Stomach (tissue), 9 donors: Measurements from ENCODE around the gene VRK2. TPM values are rescaled to one million over a fixed set of nuclear protein-coding genes. Genes with fewer than 3 reads are reported as not detected.
A peak's percentile ranks its signal among the peaks of the same experiment; 100 is the strongest.

Experiments used
- DNase-seq, 2 donors: peaks; one replicate each; pipeline versions ENCODE4 v3.0.0 to v3.0.0-alpha.2; 2013 to 2019
- H3K27ac ChIP-seq, 5 donors: fragments of 200-600 bp in 4 of 5; sonication (generic) in 4 of 5; one replicate each; pipeline ENCODE4 v1.5.1; 2013 to 2019; ENCODE audit warnings: mild to moderate bottlenecking in 1 of 5, moderate library complexity in 1 of 5
- H3K27me3 ChIP-seq, 3 donors: fragments of 200-600 bp; sonication (generic); one replicate each; pipeline ENCODE4 v1.5.1; 2017 to 2019; ENCODE audit warnings: mixed run types in 1 of 3
- H3K36me3 ChIP-seq, 4 donors: fragments of 200-600 bp; sonication (generic); 1 replicate in 3 of 4; 2 replicates in 1 of 4; pipeline ENCODE4 v1.5.1; 2016 to 2019
- H3K4me1 ChIP-seq, 4 donors: fragments of 200-600 bp; sonication (generic); one replicate each; pipeline ENCODE4 v1.5.1; 2016 to 2019
- H3K4me3 ChIP-seq, 4 donors: fragments of 200-600 bp; sonication (generic) in 3 of 4; one replicate each; pipeline ENCODE4 v1.5.1; 2016 to 2019; ENCODE audit warnings: mild to moderate bottlenecking in 1 of 4
- H3K9me3 ChIP-seq, 4 donors: fragments of 200-600 bp; sonication (generic); one replicate each; pipeline ENCODE4 v1.5.1; 2016 to 2019
- CTCF ChIP-seq, 7 experiments: fragments of 450-650 bp in 4 of 7; fragments of 200-600 bp in 3 of 7; sonication (generic) in 3 of 7; IDR thresholded peaks; one replicate each; pipeline ENCODE4 v1.5.1; 2016 to 2019; ENCODE audit warnings: antibody characterized with exemption in 7 of 7, control low read depth in 2 of 7, mild to moderate bottlenecking in 1 of 7
- EP300 ChIP-seq: sonication (generic); formaldehyde crosslinking; IDR thresholded peaks from one replicate; pipeline ENCODE4 v1.6.1; 2017; ENCODE audit warnings: antibody characterized with exemption
- POLR2A ChIP-seq, 4 donors: fragments of 450-650 bp; IDR thresholded peaks; one replicate each; pipeline ENCODE4 v1.6.1; 2016; ENCODE audit warnings: antibody characterized with exemption in 4 of 4, control low read depth in 2 of 4, mild to moderate bottlenecking in 1 of 4, moderate library complexity in 1 of 4
- POLR2AphosphoS5 ChIP-seq, 3 donors: sonication (generic); formaldehyde crosslinking; IDR thresholded peaks; one replicate each; pipeline ENCODE4 v1.6.1; 2016; ENCODE audit warnings: antibody characterized with exemption in 3 of 3
- WGBS, 5 donors: extraction: QIAGEN DNeasy Blood & Tissue Kit in 3 of 5; methylation state at CpG; one replicate each; pipeline versions ENCODE4 v1.1.5 to v1.1.7; 2013 to 2018; 5-methylcytosine and 5-hydroxymethylcytosine counted together
- intact Hi-C: fragments of 100-400 bp; cut with DNase I; formaldehyde crosslinking; loops from one replicate; pipeline ENCODE4 v1.15.1; 2023; ENCODE audit warnings: low total_unique reads
- polyA plus RNA-seq, 3 donors: library from polyadenylated mRNA; stranded (reverse); fragments of 200-250 nt; gene quantifications; one replicate each; pipeline ENCODE4 v1.2.3, GENCODE V29; 2013
- total RNA-seq, 5 donors: library from RNA; depleted of rRNA; stranded (reverse); fragments of >200 nt; gene quantifications; one replicate each; pipeline versions ENCODE4 v1.1.0 to v1.2.3, GENCODE V29; 2014 to 2016
- donor health status: healthy with polysubstance abuse.
- donor health status: Bipolar disorder and iron deficiency.
- donor health status: healthy.

VRK2 gene
- total and polyA plus RNA-seq, 8 donors = 10.0 to 29.9 (median 14.4) TPM

GRCh38 chr2:58155160-58155778 lies 108.7 kb downstream of the VRK2 start:
- peaks cover 2 to 48% (median 31%) of the 10 kb centered on the region in 4 donors for H3K36me3 ChIP-seq
- H3K9me3 ChIP-seq = no peaks in the 10 kb centered on the region
- intact Hi-C loops = no loop called here
- no peak overlapping the region for H3K4me3 ChIP-seq
- no peak for TF ChIP-seq POLR2A (IDR thresholded peaks at IDR 0.05)
- TF ChIP-seq POLR2AphosphoS5 (IDR thresholded peaks at IDR 0.05) = no peak
- no peak for TF ChIP-seq EP300
- no peak for TF ChIP-seq CTCF (IDR thresholded peaks at IDR 0.05)
- WGBS, 5 donors = 91 to 97% (median 94%) methylated on average over 6 to 7 of the region's 7 CpGs
- H3K27ac ChIP-seq = no peak overlapping the region
- H3K27me3 ChIP-seq = no peaks in the 10 kb centered on the region
- no peaks in the 10 kb centered on the region for H3K4me1 ChIP-seq
- DNase-seq = peak in 1 of 2 donors; percentile 8

GRCh38 chr2:58156780-58157179 lies 110.2 kb downstream of the VRK2 start:
- H3K9me3 ChIP-seq = no peaks in the 10 kb centered on the region
- TF ChIP-seq POLR2AphosphoS5 (IDR thresholded peaks at IDR 0.05) = no peak
- no peak for TF ChIP-seq EP300
- TF ChIP-seq POLR2A (IDR thresholded peaks at IDR 0.05) = no peak
- no peak for TF ChIP-seq CTCF (IDR thresholded peaks at IDR 0.05)
- intact Hi-C loops = no loop called here

GRCh38 chr2:58157754-58158153 lies 111.1 kb downstream of the VRK2 start:
- Histone ChIP-seq H3K27ac (no peak overlapping the region), H3K27me3 (no peaks in the 10 kb centered on the region), H3K36me3 (peaks cover 6 to 73% (median 56%) of the 10 kb centered on the region in 4 donors), H3K4me3 (no peak overlapping the region), H3K4me1 (no peaks in the 10 kb centered on the region), H3K9me3 (no peaks in the 10 kb centered on the region)
- no peak for DNase-seq
- intact Hi-C loops = no loop called here
- TF ChIP-seq CTCF (IDR thresholded peaks at IDR 0.05) = no peak
- no peak for TF ChIP-seq EP300
- TF ChIP-seq POLR2A (IDR thresholded peaks at IDR 0.05) = no peak
- no peak for TF ChIP-seq POLR2AphosphoS5 (IDR thresholded peaks at IDR 0.05)

More at GRCh38 chr2:58156780-58157179, 110.2 kb downstream of the VRK2 start:
- Histone ChIP-seq H3K27me3 (no peaks in the 10 kb centered on the region), H3K36me3 (peaks cover 6 to 63% (median 46%) of the 10 kb centered on the region in 4 donors), H3K27ac (no peak overlapping the region), H3K4me3 (no peak overlapping the region), H3K4me1 (no peaks in the 10 kb centered on the region)
- DNase-seq = no peak

- Histone ChIP-seq H3K9me3 (no peaks in the 10 kb centered on the region), H3K4me3 (no peak overlapping the region), H3K36me3 (peaks cover 6 to 79% (median 60%) of the 10 kb centered on the region in 4 donors), H3K27me3 (no peaks in the 10 kb centered on the region), H3K27ac (no peak overlapping the region), H3K4me1 (no peaks in the 10 kb centered on the region)
- no peak for TF ChIP-seq POLR2A (IDR thresholded peaks at IDR 0.05)
- TF ChIP-seq EP300 = no peak
- TF ChIP-seq POLR2AphosphoS5 (IDR thresholded peaks at IDR 0.05) = no peak
- no peak for TF ChIP-seq CTCF (IDR thresholded peaks at IDR 0.05)
- 79 to 87% (median 80%) methylated on average over 4 of the region's 4 CpGs for WGBS, 5 donors
- intact Hi-C loops = no loop called here
- DNase-seq = no peak
These were observed 111.9 kb downstream of the VRK2 start for GRCh38 chr2:58158481-58158880.
